ENCODE measurements around the gene MAP1B. TPM values are rescaled to one million over a fixed set of nuclear protein-coding genes. Genes with fewer than 3 reads are reported as not detected.

MAP1B gene
- total RNA-seq, 1 experiment from 2014 or later: 163 TPM

DNA sequence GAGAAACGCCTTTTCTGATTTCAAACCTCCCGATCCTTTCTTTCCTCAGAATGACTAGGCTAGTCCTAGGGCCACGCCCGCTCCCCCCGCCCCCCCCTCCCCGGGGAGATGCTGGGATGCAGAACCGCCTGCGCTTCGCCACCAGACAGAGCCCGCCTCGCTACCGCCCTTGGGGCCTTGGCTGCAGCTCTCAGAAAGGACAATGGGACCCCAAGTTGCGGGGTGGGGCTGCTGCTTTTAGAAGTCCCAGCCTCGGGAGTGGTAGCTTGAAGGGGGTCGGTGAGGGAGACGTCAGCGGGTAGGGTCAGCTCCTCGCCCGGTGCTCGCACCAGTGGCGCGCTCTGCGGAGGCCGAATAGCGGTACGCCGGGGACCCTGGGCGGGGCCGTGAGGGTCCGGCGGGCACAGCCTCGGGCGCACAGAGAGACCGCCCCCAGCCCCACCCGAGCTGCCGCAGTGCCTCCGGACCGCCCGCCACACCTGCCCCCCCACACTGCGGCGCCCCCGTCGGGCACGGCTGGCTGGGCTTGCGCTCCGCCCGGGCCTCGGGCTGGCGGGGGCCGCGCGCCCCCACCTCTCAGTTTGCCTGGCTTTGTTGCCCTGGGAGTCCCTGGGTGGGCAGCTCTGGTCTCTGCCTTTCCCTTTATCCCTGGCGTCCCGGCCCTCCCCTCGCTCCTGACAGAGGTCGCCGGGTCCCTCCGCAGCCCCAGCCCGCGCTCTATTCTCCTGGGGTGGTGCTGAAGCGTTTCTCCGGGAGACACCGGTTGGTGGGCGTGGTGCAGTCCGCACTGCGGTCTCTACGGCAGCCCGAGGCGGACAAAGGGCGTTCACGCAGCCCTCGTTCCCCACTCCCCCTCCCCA, 1.2 kb downstream of the MAP1B start:
- ChIA-PET POLR2A (ENCODE audit: unreplicated experiment) (interaction anchor here (0.6 kb wide), 2 partner anchors 40 to 176 kb away, joined by 3 to 4 read pairs; no protein-coding TSS in a partner anchor), CTCF (interaction anchor here (1.0 kb wide), 1 partner anchor 170 kb away, joined by 6 read pairs; no protein-coding TSS in a partner anchor)
- intact Hi-C loops (cut with micrococcal nuclease; ENCODE audit: unreplicated experiment): loop anchor here (1.0 kb wide), 3 partner anchors 41 to 325 kb away; no protein-coding TSS in a partner anchor
- Histone ChIP-seq H3K79me2 (ENCODE audit: low read depth) (peaks cover 60% of the 10 kb centered on the region), H3K4me3 (peak overlapping the region; percentile 100), H3K27ac (peak overlapping the region; percentile 69), H3K4me2 (peak overlapping the region; percentile 81), H2AFZ (peak overlapping the region; percentile 86), H3K9me3 (ENCODE audit: insufficient read depth, low read depth) (no peaks in the 10 kb centered on the region; the same call in 1 of the 2 replicates), H3F3A (ENCODE audit: insufficient read depth, low read depth) (peaks cover 14% of the 10 kb centered on the region), H3K4me1 (replicated peaks; ENCODE audit: insufficient read depth) (peaks cover 20% of the 10 kb centered on the region), H4K20me1 (ENCODE audit: insufficient read depth) (peaks cover 38% of the 10 kb centered on the region), H3K9me2 (ENCODE audit: insufficient read depth) (no peaks in the 10 kb centered on the region), H3K27me3 (ENCODE audit: insufficient read depth, low read depth) (no peaks in the 10 kb centered on the region), H3K36me3 (ENCODE audit: low read depth) (peaks cover 5% of the 10 kb centered on the region; the same call in 1 of the 2 replicates)
- no TSS peak for BruUV-seq (replicated peaks)
- peak; percentile 56 to 66 for DNase-seq
- TF ChIP-seq CTCF (conservative IDR thresholded peaks at IDR 0.05): no peak

GRCh38 chr5:72109062-72109411, 1.8 kb downstream of the MAP1B start:
- CTCF ChIA-PET: no interaction called here
- TF ChIP-seq CTCF (conservative IDR thresholded peaks at IDR 0.05): no peak
- no peak for TF ChIP-seq EZH2 (IDR thresholded peaks at IDR 0.05; ENCODE audit: low read depth)
- H3F3A ChIP-seq (ENCODE audit: insufficient read depth, low read depth): peaks cover 14% of the 10 kb centered on the region
- H3K9me3 ChIP-seq (ENCODE audit: insufficient read depth, low read depth): no peaks in the 10 kb centered on the region; the same call in 1 of the 2 replicates
- BruUV-seq (replicated peaks): no TSS peak
- H3K4me1 ChIP-seq (replicated peaks; ENCODE audit: insufficient read depth): peaks cover 20% of the 10 kb centered on the region
- peaks cover 10% of the 10 kb centered on the region for H3K36me3 ChIP-seq (ENCODE audit: low read depth)
- no peaks in the 10 kb centered on the region for H3K27me3 ChIP-seq (ENCODE audit: insufficient read depth, low read depth)
- POLR2A ChIA-PET (ENCODE audit: unreplicated experiment): no interaction called here
- H4K20me1 ChIP-seq (ENCODE audit: insufficient read depth): peaks cover 45% of the 10 kb centered on the region
- peak overlapping the region; percentile 100 for H3K4me3 ChIP-seq
- peak overlapping the region; percentile 9; the same call in 1 of the 2 replicates for H3K27ac ChIP-seq
- intact Hi-C loops (cut with micrococcal nuclease; ENCODE audit: unreplicated experiment): loop anchor here (1.0 kb wide), 1 partner anchor 326 kb away; no protein-coding TSS in a partner anchor
- no peak for DNase-seq
- H2AFZ ChIP-seq: peak overlapping the region; percentile 86; the same call in 1 of the 2 replicates
- H3K79me2 ChIP-seq (ENCODE audit: low read depth): peaks cover 66% of the 10 kb centered on the region
- no peaks in the 10 kb centered on the region for H3K9me2 ChIP-seq (ENCODE audit: insufficient read depth)
- peak overlapping the region; percentile 81 for H3K4me2 ChIP-seq

DNA sequence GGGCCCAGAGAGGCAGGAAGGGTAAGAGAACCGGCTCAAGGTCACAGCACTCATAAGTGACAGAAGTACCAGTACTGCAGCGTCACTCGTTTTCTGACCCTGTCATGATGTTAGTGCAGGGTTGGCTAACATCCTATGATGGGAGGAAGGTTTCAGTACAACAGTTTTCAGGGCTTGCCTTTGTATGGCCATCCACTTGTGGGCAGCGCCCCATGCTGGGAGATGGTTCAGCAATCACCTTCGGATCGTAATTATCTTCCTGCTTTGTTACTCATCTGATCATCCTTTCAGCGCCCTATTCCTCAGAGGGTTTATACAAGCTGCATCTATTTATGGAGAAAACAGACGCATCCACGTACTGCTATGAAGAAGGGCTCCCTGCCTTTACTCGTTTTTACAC, 2.4 kb downstream of the MAP1B start:
- ChIA-PET CTCF (no interaction called here), POLR2A (ENCODE audit: unreplicated experiment) (no interaction called here)
- H2AFZ ChIP-seq: no peak overlapping the region
- TF ChIP-seq CTCF (conservative IDR thresholded peaks at IDR 0.05) (0 out of 2 replicates have a peak, but pooled peaks have one; percentile 25), EZH2 (IDR thresholded peaks at IDR 0.05; ENCODE audit: low read depth) (no peak)
- no peak overlapping the region for H3K27ac ChIP-seq
- H3K4me2 ChIP-seq: peak overlapping the region; percentile 81
- BruUV-seq (replicated peaks): no TSS peak
- no peaks in the 10 kb centered on the region for H3K27me3 ChIP-seq (ENCODE audit: insufficient read depth, low read depth)
- H3K79me2 ChIP-seq (ENCODE audit: low read depth): peaks cover 71% of the 10 kb centered on the region
- H3K36me3 ChIP-seq (ENCODE audit: low read depth): peaks cover 16% of the 10 kb centered on the region
- peaks cover 50% of the 10 kb centered on the region for H4K20me1 ChIP-seq (ENCODE audit: insufficient read depth)
- no peaks in the 10 kb centered on the region for H3K9me3 ChIP-seq (ENCODE audit: insufficient read depth, low read depth)
- H3K9me2 ChIP-seq (ENCODE audit: insufficient read depth): no peaks in the 10 kb centered on the region
- intact Hi-C loops (cut with micrococcal nuclease; ENCODE audit: unreplicated experiment): loop anchor here (1.0 kb wide), 1 partner anchor 326 kb away; no protein-coding TSS in a partner anchor
- peaks cover 14% of the 10 kb centered on the region for H3F3A ChIP-seq (ENCODE audit: insufficient read depth, low read depth)
- H3K4me1 ChIP-seq (replicated peaks; ENCODE audit: insufficient read depth): peaks cover 20% of the 10 kb centered on the region
- no peak for DNase-seq
- H3K4me3 ChIP-seq: peak overlapping the region; percentile 100; the same call in 1 of the 2 replicates
